Heart left ventricle (tissue), 13 donors: ENCODE results near the gene TBX20.

Experiments
- POLR2A ChIP-seq, 2 donors: fragments of 450-650 bp; IDR thresholded peaks; one replicate each; pipeline ENCODE4 v1.6.1; 2017; ENCODE audit warnings: antibody characterized with exemption in 2 of 2, mild to moderate bottlenecking in 2 of 2, moderate library complexity in 2 of 2
- TF ChIP-seq, protein P1 (sequence below), 12 donors: fragments of 200-600 bp; sonication (generic) in 4 of 12; IDR thresholded peaks; one replicate each; pipeline versions ENCODE4 v1.5.0 to v1.8.0; 2018 to 2022; ENCODE audit warnings: antibody characterized with exemption in 12 of 12, mild to moderate bottlenecking in 5 of 12
- donor health status: ischemic (EF 13 %, LVEDD 7.1; RV severe dilation, severe dysfunction).
- donor health status: DM: no; HTN: yes; CAD: no.
- donor health status: DM: no; HTN: no; CAD: no.
- donor health status: ischemic (EF 25% LVEDD 6.9; RV normal size, moderate dysfunction).
- donor health status: ischemic (EF 25% LVEDD 5.7; RV mildly dilated, moderate dysfunction).
- donor health status: ischemic (EF 35%, LVEDD 5.7; RV mildly dilated, moderate dysfunction).
- donor health status: nonischemic (EF 11% LVEDD 7.7; RV severe dilation, severe dysfunction).
- donor health status: DM: yes; HTN: yes; CAD: no.
- donor health status: PGD.
- donor health status: ischemic (EF 29% LVEDD 5.4; RV normal size, mild dysfunction).
- donor health status: nonischemic (EF 23%, LVEDD 6.1; RV moderate dilation, normal function).

DNA sequence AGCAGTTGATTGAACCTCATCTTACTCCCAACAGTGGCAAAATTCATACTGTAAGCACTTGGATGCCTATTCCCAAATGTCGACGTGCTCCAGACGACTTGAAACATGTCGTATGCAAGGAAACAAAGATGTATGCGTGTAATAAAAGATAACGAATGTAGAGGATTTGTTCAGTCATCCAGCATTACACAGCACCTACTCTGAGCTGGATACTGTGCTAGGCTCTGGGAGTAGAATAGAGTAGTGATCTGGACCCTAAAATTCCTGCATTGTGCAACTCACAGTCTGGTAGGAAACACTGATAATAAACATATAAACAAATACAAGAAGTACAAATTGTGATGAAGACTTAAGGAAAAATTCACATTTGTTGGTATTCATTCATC, 5.6 kb upstream of the TBX20 start:
- no peak for TF ChIP-seq POLR2A (IDR thresholded peaks at IDR 0.05)
- TF ChIP-seq, protein P1, sequence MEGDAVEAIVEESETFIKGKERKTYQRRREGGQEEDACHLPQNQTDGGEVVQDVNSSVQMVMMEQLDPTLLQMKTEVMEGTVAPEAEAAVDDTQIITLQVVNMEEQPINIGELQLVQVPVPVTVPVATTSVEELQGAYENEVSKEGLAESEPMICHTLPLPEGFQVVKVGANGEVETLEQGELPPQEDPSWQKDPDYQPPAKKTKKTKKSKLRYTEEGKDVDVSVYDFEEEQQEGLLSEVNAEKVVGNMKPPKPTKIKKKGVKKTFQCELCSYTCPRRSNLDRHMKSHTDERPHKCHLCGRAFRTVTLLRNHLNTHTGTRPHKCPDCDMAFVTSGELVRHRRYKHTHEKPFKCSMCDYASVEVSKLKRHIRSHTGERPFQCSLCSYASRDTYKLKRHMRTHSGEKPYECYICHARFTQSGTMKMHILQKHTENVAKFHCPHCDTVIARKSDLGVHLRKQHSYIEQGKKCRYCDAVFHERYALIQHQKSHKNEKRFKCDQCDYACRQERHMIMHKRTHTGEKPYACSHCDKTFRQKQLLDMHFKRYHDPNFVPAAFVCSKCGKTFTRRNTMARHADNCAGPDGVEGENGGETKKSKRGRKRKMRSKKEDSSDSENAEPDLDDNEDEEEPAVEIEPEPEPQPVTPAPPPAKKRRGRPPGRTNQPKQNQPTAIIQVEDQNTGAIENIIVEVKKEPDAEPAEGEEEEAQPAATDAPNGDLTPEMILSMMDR (IDR thresholded peaks at IDR 0.05): no peak
